Measurements from ENCODE around the gene TMEM123. TPM values are rescaled to one million over a fixed set of nuclear protein-coding genes. Genes with fewer than 3 reads are reported as not detected.
A peak's percentile ranks its signal among the peaks of the same experiment; 100 is the strongest.

The TMEM123 gene, protein sequence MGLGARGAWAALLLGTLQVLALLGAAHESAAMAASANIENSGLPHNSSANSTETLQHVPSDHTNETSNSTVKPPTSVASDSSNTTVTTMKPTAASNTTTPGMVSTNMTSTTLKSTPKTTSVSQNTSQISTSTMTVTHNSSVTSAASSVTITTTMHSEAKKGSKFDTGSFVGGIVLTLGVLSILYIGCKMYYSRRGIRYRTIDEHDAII
- polyA plus RNA-seq (2012; ENCODE audit: low read depth, missing spikeins) = 62.2 TPM

DNA sequence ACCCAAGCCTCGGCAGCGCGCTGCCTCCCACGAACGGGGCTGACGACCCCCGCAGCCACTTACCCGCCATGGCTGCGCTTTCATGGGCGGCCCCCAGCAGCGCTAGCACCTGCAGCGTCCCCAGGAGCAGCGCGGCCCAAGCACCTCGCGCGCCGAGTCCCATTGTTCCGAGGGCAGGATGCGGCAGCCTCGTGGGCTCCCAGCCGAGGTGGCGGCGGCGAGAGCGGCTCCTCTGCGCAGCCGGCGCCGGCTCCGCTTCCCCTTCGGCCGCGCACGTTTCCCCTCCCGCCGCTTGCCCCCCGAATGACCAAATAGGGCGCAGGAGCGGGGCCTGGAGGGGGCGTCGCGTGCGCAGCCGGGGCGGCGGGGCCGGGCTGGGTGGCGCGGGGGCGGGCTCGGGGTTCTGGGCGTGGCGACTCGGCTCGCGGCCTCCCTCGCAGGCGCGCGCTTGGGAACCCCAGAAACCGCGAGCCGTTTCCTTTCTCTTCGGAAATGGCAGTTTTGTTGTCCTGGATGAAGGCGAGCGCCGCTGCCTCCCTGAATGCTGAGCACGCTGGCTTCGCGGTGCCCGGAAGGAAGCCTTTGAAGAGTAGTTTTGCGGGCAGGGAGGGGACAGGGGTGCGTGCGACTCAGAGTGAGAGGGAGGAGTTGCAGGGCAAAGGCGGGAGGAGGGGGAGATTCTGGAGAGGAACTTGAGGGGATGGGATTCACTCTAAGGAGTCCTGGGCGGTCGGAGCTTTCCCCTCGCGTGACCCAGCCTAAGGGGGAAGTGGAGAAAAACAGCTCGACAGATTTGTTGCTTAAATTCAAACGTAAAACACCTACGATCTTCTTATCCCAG lies at the start of gene TMEM123:
TSS of gene TMEM123 (minus strand) at position 305 of the 841 bp plus-strand sequence. CDS start at position 163, 142 bp downstream.
- FAIRE-seq (no peak), DNase-seq (ENCODE audit: insufficient read length, low spot score) (peak; percentile 64)
- TF ChIP-seq TAF1 (IDR thresholded peaks at IDR 0.05; ENCODE audit: low read depth, low read length) = no peak
- TF ChIP-seq POU2F2 (IDR thresholded peaks at IDR 0.05; ENCODE audit: low read depth, low read length) = no peak
- no peak for TF ChIP-seq PAX5 (IDR thresholded peaks at IDR 0.05; ENCODE audit: insufficient read depth, low read length, severe bottlenecking)
- peak; percentile 35; the same call in 1 of the 2 replicates for TF ChIP-seq POLR2A (IDR thresholded peaks at IDR 0.05; ENCODE audit: low read depth, low read length)
- TF ChIP-seq SPI1 (IDR thresholded peaks at IDR 0.05; ENCODE audit: low read depth, low read length) = peak; percentile 49; the same call in 1 of the 2 replicates
- peak; percentile 55; the same call in 1 of the 2 replicates for TF ChIP-seq POLR2AphosphoS5 (IDR thresholded peaks at IDR 0.05; ENCODE audit: low read depth, low read length)

- TF ChIP-seq POU2F2 (IDR thresholded peaks at IDR 0.05; ENCODE audit: low read depth, low read length) = no peak
- TF ChIP-seq PAX5 (IDR thresholded peaks at IDR 0.05; ENCODE audit: insufficient read depth, low read length, severe bottlenecking) = no peak
- TF ChIP-seq SPI1 (IDR thresholded peaks at IDR 0.05; ENCODE audit: low read depth, low read length) = no peak
- no peak for TF ChIP-seq POLR2A (IDR thresholded peaks at IDR 0.05; ENCODE audit: low read depth, low read length)
- no peak for TF ChIP-seq TAF1 (IDR thresholded peaks at IDR 0.05; ENCODE audit: low read depth, low read length)
- FAIRE-seq (no peak), DNase-seq (ENCODE audit: insufficient read length, low spot score) (no peak)
Observed at GRCh38 chr11:102500829-102501228, 48.3 kb upstream of the TMEM123 start.

DNA sequence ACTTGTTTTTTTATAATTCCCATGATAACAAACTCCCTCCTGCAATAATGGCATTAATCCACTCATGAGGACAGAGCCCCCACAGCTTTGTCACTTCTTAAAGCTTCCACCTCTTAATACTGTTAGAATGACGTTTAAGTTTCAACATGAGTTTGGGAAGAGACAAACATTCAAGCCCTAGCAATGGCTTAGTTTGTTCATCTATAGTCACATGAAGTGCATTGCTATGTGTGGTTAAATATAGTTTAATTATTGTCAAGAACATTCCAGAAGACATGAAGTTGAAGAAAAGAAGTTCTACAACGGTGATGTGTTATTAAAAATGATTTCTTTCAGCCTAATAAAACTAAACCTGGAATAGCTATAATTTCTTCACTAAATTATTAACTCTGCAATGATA lies 47.4 kb upstream of the TMEM123 start:
- no peak for FAIRE-seq
- TF ChIP-seq TAF1 (IDR thresholded peaks at IDR 0.05; ENCODE audit: low read depth, low read length) (no peak), SPI1 (IDR thresholded peaks at IDR 0.05; ENCODE audit: low read depth, low read length) (no peak), POLR2AphosphoS5 (IDR thresholded peaks at IDR 0.05; ENCODE audit: low read depth, low read length) (no peak), POU2F2 (IDR thresholded peaks at IDR 0.05; ENCODE audit: low read depth, low read length) (no peak), PAX5 (IDR thresholded peaks at IDR 0.05; ENCODE audit: insufficient read depth, low read length, severe bottlenecking) (no peak), POLR2A (IDR thresholded peaks at IDR 0.05; ENCODE audit: low read depth, low read length) (no peak)
- no peak for DNase-seq (ENCODE audit: insufficient read length, low spot score)

GRCh38 chr11:102499151-102499550 lies 46.6 kb upstream of the TMEM123 start:
- FAIRE-seq (no peak), DNase-seq (ENCODE audit: insufficient read length, low spot score) (no peak)
- TF ChIP-seq SPI1 (IDR thresholded peaks at IDR 0.05; ENCODE audit: low read depth, low read length) = no peak
- no peak for TF ChIP-seq POLR2A (IDR thresholded peaks at IDR 0.05; ENCODE audit: low read depth, low read length)
- no peak for TF ChIP-seq TAF1 (IDR thresholded peaks at IDR 0.05; ENCODE audit: low read depth, low read length)
- no peak for TF ChIP-seq POLR2AphosphoS5 (IDR thresholded peaks at IDR 0.05; ENCODE audit: low read depth, low read length)
- TF ChIP-seq POU2F2 (IDR thresholded peaks at IDR 0.05; ENCODE audit: low read depth, low read length) = no peak
- no peak for TF ChIP-seq PAX5 (IDR thresholded peaks at IDR 0.05; ENCODE audit: insufficient read depth, low read length, severe bottlenecking)

GRCh38 chr11:102497061-102497460 lies 44.5 kb upstream of the TMEM123 start:
- DNase-seq (ENCODE audit: insufficient read length, low spot score) (no peak), FAIRE-seq (no peak)
- no peak for TF ChIP-seq POU2F2 (IDR thresholded peaks at IDR 0.05; ENCODE audit: low read depth, low read length)
- no peak for TF ChIP-seq SPI1 (IDR thresholded peaks at IDR 0.05; ENCODE audit: low read depth, low read length)
- TF ChIP-seq POLR2A (IDR thresholded peaks at IDR 0.05; ENCODE audit: low read depth, low read length) = no peak
- TF ChIP-seq POLR2AphosphoS5 (IDR thresholded peaks at IDR 0.05; ENCODE audit: low read depth, low read length) = no peak
- no peak for TF ChIP-seq PAX5 (IDR thresholded peaks at IDR 0.05; ENCODE audit: insufficient read depth, low read length, severe bottlenecking)
- TF ChIP-seq TAF1 (IDR thresholded peaks at IDR 0.05; ENCODE audit: low read depth, low read length) = no peak

- no peak for DNase-seq (ENCODE audit: insufficient read length, low spot score)
- FAIRE-seq = peak; percentile 93
- TF ChIP-seq TAF1 (IDR thresholded peaks at IDR 0.05; ENCODE audit: low read depth, low read length) = no peak
- TF ChIP-seq POLR2AphosphoS5 (IDR thresholded peaks at IDR 0.05; ENCODE audit: low read depth, low read length) = no peak
- no peak for TF ChIP-seq POLR2A (IDR thresholded peaks at IDR 0.05; ENCODE audit: low read depth, low read length)
- TF ChIP-seq SPI1 (IDR thresholded peaks at IDR 0.05; ENCODE audit: low read depth, low read length) = no peak
- TF ChIP-seq PAX5 (IDR thresholded peaks at IDR 0.05; ENCODE audit: insufficient read depth, low read length, severe bottlenecking) = no peak
- no peak for TF ChIP-seq POU2F2 (IDR thresholded peaks at IDR 0.05; ENCODE audit: low read depth, low read length)
Observed at GRCh38 chr11:102495161-102496042, 42.8 kb upstream of the TMEM123 start.

- no peak for TF ChIP-seq POU2F2 (IDR thresholded peaks at IDR 0.05; ENCODE audit: low read depth, low read length)
- no peak for TF ChIP-seq POLR2A (IDR thresholded peaks at IDR 0.05; ENCODE audit: low read depth, low read length)
- no peak for TF ChIP-seq TAF1 (IDR thresholded peaks at IDR 0.05; ENCODE audit: low read depth, low read length)
- TF ChIP-seq PAX5 (IDR thresholded peaks at IDR 0.05; ENCODE audit: insufficient read depth, low read length, severe bottlenecking) = no peak
- no peak for TF ChIP-seq SPI1 (IDR thresholded peaks at IDR 0.05; ENCODE audit: low read depth, low read length)
- TF ChIP-seq POLR2AphosphoS5 (IDR thresholded peaks at IDR 0.05; ENCODE audit: low read depth, low read length) = no peak
- no peak for FAIRE-seq
- no peak for DNase-seq (ENCODE audit: insufficient read length, low spot score)
Observed at GRCh38 chr11:102494216-102494615, 41.7 kb upstream of the TMEM123 start.

DNA sequence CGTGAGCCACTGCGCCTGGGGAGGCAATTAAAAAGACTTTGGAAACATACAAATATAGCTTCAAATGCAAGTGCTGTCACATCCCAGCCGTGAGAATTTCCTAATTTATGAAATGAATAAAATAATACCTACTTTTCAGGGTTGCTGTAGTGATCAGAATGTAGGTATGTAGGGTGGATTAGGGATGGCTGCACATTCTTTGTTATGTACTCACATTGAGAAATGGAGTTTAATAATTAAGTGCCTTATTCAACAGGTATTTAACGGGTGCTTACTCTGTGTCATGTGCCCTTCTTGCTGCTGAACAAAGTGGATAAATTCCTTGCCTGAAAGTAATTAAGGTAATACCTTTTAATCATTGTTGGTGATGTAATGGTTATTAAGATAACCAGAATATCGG lies 41.0 kb upstream of the TMEM123 start:
- no peak for FAIRE-seq
- no peak for DNase-seq (ENCODE audit: insufficient read length, low spot score)
- TF ChIP-seq POLR2AphosphoS5 (IDR thresholded peaks at IDR 0.05; ENCODE audit: low read depth, low read length) (no peak), SPI1 (IDR thresholded peaks at IDR 0.05; ENCODE audit: low read depth, low read length) (no peak), POU2F2 (IDR thresholded peaks at IDR 0.05; ENCODE audit: low read depth, low read length) (no peak), PAX5 (IDR thresholded peaks at IDR 0.05; ENCODE audit: insufficient read depth, low read length, severe bottlenecking) (no peak), POLR2A (IDR thresholded peaks at IDR 0.05; ENCODE audit: low read depth, low read length) (no peak), TAF1 (IDR thresholded peaks at IDR 0.05; ENCODE audit: low read depth, low read length) (no peak)

All from GM12891 (cell line).